Measurements from ENCODE around the gene TRIM7. TPM values are rescaled to one million over a fixed set of nuclear protein-coding genes. Genes with fewer than 3 reads are reported as not detected.

TRIM7 gene
- total RNA-seq, 4 donors from 2014 or later = 1.9 to 6.6 (median 2.8) TPM

DNA sequence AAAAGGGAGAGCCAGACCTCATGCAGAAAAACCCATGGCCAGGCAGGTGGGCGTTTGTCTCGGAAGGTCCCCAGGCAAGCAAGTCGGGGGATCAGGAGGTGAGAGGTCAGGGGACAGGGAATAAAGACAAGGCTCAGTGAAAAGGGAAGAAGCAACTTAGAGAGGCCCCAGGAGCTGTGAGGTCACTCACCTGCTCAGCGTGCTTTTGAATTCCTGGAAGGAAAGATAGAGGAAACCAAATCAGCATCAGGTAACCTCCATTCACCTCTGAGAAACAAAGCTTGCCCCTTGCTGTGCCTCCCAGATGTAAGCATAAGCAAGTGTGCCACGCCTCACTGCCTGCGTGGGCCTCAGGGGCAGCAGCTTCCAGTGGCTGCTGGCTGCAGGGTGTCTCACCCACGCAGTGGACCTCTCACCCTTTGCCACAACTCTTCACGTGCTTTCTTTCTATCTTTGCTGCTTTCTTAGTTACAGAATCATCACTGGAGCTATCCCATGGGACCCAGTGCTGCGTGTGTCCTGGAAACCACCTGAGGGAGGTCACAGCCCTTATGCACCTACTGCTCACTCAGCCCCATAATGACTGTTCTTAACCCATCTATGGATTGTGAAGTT, 6.0 kb downstream of the TRIM7 start:
- TF ChIP-seq, protein P1, sequence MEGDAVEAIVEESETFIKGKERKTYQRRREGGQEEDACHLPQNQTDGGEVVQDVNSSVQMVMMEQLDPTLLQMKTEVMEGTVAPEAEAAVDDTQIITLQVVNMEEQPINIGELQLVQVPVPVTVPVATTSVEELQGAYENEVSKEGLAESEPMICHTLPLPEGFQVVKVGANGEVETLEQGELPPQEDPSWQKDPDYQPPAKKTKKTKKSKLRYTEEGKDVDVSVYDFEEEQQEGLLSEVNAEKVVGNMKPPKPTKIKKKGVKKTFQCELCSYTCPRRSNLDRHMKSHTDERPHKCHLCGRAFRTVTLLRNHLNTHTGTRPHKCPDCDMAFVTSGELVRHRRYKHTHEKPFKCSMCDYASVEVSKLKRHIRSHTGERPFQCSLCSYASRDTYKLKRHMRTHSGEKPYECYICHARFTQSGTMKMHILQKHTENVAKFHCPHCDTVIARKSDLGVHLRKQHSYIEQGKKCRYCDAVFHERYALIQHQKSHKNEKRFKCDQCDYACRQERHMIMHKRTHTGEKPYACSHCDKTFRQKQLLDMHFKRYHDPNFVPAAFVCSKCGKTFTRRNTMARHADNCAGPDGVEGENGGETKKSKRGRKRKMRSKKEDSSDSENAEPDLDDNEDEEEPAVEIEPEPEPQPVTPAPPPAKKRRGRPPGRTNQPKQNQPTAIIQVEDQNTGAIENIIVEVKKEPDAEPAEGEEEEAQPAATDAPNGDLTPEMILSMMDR (IDR thresholded peaks at IDR 0.05; ENCODE audit: low read depth) = no peak

DNA sequence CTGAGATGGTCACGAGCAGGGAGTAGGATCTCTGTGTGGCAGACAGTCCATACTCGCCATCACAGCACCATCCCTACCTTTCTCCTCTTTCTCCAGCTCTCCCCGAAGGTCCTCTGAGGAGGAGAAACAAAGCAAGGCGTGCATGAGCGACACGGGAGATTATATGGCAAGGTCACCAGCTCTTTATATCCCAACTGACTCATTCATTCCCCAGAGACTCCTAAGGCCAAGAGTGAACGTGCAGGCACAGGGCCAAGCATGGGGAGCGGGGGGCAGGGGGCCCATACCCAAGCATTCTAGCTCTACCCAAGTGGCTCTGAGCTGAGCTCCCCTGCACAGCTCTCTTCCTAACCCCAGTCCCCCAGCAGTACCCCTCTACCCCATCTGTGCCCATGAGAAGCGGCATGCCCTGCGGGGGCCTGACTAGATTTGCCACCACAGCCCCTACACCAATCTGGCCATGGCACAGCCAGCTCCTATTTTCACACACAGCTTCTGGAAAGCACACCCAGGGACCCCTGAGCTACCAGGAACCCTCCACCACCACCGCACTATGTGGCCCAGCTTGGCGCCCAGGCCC, 6.8 kb downstream of the TRIM7 start:
- TF ChIP-seq, protein P1 (IDR thresholded peaks at IDR 0.05; ENCODE audit: low read depth) = no peak

DNA sequence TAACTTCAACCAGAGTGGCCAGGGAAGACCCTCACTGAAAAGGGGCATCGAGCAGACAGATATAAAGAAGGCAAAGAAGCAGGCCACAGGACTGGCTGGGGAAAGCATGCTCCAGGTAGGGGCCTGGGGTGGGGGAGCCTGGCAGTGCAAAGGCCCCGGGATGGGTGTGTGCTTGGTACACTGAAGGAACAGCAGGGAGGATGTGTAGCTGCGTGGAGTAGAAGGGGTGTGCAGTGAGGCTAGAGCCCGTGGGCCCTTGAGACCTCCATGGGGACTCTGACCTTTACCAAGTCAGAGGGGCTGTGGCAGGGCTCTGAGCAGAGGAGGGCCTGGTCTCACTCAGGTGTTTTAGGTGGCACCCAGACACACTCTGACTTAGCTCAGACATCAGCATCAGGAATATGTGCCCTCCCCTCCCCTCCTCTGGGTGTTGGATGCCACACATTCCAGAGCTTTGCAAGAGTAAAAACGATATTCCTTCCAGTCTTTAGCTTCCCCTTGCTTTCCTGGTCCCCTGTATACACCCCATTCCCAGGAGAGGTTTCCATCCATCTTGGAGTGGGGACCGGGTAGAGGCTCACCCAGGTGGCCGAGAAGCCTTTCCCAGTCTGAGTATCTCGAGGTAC, 7.6 kb downstream of the TRIM7 start:
- TF ChIP-seq, protein P1 (IDR thresholded peaks at IDR 0.05; ENCODE audit: low read depth) = no peak

DNA sequence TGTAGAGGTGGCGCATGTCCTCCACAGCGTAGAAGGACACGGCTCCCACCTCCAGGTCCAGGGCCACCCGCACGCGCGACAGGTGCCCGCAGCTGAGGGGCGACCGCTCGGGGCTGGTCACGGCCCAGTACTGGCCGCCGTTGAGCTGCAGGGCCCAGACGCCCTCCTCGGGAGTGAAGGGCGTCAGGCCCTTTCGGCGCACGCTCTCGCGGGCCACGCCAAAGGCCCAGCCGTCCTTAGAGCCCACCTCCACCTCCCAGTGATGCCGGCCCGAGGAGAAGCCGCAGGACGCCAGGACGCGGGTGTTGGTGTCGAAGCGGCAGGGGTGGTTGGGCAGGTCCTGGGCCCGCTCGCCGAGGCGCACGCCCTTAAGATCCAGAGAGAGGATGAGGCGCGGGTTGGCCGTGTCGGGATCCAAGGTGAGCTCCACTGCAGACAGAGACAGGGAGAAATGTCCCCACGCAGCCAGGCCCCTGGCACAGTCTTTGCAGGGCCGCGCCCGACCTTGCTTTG, 9.7 kb downstream of the TRIM7 start:
- TF ChIP-seq, protein P1 (IDR thresholded peaks at IDR 0.05; ENCODE audit: low read depth) = no peak

DNA sequence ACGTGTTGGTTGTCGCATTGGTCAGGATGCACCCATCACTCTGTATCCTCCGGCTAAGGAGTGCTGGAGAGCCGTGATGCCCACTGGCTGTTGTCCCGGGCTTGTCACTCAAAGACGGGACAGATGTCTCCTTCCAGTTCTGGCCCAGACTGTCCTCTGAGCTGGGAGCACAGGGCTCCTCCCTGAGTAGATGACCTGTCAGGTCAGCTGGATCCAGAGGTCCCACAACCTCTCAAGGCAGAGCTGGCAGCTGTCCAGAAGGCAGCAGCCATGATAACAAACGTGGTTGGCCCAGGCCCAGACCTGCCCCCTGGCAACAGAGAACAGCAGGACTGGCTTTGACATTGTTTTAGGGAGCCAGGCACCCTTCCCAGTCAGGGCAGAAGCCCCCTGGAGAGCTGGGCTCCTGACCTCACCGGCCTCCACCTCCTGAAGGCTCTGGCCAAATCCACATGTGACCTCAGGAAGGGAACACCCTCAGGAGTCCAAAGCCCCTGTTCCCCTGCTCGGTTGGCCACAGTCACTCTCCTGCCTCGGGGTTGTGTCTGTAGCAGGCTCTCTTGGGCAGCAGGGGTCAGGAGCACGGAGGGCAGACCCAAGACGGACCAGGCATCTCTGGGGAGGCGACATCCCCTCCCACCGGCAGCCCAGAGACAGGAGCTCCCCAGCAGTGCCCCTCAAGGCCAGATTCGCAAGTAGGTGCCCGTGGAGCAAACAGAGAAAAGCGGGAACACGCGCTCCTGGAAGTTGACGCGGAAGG, 10.3 kb downstream of the TRIM7 start:
- TF ChIP-seq, protein P1 (IDR thresholded peaks at IDR 0.05; ENCODE audit: low read depth) = no peak

DNA sequence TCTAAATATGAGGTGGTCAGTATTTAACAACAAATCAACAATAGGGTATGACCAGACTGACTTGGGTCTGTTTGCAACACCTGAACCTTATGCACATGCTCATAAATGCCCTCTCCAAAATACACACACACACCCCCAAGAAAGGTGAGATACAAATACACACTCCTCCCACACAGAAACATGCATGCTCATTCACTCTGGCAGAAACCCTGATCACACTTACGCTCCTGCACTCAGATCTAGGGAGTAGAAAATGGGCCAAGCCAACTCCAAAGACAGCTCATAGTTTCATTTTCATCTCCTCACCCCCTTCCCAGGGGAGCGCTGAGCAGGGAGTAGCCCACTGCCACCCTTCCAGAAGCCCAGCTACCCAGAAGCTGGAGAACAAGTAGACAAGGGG, 11.3 kb downstream of the TRIM7 start:
- TF ChIP-seq, protein P1 (IDR thresholded peaks at IDR 0.05; ENCODE audit: low read depth) = no peak
